Body of pancreas (tissue), 4 donors: ENCODE measurements around the gene ADCY7. TPM values are rescaled to one million over a fixed set of nuclear protein-coding genes. Genes with fewer than 3 reads are reported as not detected.

ENCODE experiments used
- ATAC-seq: fragments of 150-250 bp; one replicate; pipeline ENCODE4 v1.9.1; 2016
- DNase-seq, 4 donors: peaks; one replicate each; pipeline ENCODE4 v3.0.0-alpha.2; 2019
- H3K27ac ChIP-seq, 4 donors: fragments of 200-600 bp; sonication (generic); 1 replicate in 3 of 4; 2 replicates in 1 of 4; pipeline versions ENCODE4 v1.5.1 to v1.6.1; 2016 to 2019; ENCODE audit warnings: mild to moderate bottlenecking in 1 of 4, mixed read lengths in 1 of 4, moderate library complexity in 1 of 4
- H3K27me3 ChIP-seq, 2 donors: fragments of 200-600 bp; sonication (generic); one replicate each; pipeline ENCODE4 v1.6.0; 2016; ENCODE audit warnings: mild to moderate bottlenecking in 1 of 2
- H3K36me3 ChIP-seq, 2 donors: fragments of 200-600 bp; sonication (generic); replicated peaks in 1 of 2; 2 replicates each; pipeline ENCODE4 v1.5.1; 2016; ENCODE audit warnings: low read depth in 2 of 2; ENCODE audit not compliant: insufficient read depth in 1 of 2
- H3K4me1 ChIP-seq: fragments of 200-600 bp; sonication (generic); one replicate; pipeline ENCODE4 v1.6.0; 2016
- H3K4me3 ChIP-seq, 2 donors: fragments of 200-600 bp; sonication (generic); 1 replicate in 1 of 2; 2 replicates in 1 of 2; pipeline ENCODE4 v1.5.1; 2016 to 2019
- H3K9me3 ChIP-seq, 3 donors: fragments of 200-600 bp; sonication (generic); 1 replicate in 2 of 3; 2 replicates in 1 of 3; pipeline ENCODE4 v1.5.1; 2016
- POLR2A ChIP-seq, 3 donors: fragments of 450-650 bp; IDR thresholded peaks; one replicate each; pipeline ENCODE4 v1.6.1; 2016; ENCODE audit warnings: antibody characterized with exemption in 3 of 3, mild to moderate bottlenecking in 2 of 3
- WGBS, 2 donors: methylation state at CpG; one replicate each; pipeline ENCODE4 v1.1.5; 2017; 5-methylcytosine and 5-hydroxymethylcytosine counted together
- intact Hi-C: fragments of 100-400 bp; cut with DNase I; formaldehyde crosslinking; loops from one replicate; pipeline ENCODE4 v1.15.1; 2023
- total RNA-seq, 2 donors: library from RNA; depleted of rRNA; stranded (reverse); fragments of >200 nt; gene quantifications; one replicate each; pipeline ENCODE4 v1.1.0, GENCODE V29; 2016
- TF ChIP-seq, protein P1 (sequence below), 7 experiments: fragments of 450-650 bp in 4 of 7; fragments of 200-600 bp in 3 of 7; sonication (generic) in 3 of 7; IDR thresholded peaks; one replicate each; pipeline ENCODE4 v1.5.1; 2016 to 2019; ENCODE audit warnings: antibody characterized with exemption in 7 of 7

Gene ADCY7
- total RNA-seq, 2 donors from 2014 or later = 4.9 to 8.6 TPM

DNA sequence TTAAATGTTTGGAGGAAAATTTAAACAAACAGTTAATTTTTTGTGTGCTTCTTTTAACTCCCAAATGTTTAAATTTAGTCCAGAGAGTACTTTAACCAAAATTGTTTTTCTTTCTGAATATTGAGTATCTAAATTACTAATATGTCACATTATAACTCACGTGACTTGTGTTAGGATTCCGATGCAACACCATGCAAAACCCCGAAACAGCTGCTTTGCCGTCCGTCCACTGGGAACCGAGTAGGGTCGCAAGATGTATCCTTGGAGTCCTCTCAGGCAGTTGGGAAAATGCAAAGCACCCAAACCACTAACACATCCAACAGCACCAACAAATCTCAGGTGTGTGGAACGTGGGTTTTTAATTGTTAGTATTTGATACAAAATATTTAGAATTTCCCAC lies 38.7 kb upstream of the ADCY7 start:
- TF ChIP-seq POLR2A (IDR thresholded peaks at IDR 0.05) = no peak
- TF ChIP-seq, protein P1, sequence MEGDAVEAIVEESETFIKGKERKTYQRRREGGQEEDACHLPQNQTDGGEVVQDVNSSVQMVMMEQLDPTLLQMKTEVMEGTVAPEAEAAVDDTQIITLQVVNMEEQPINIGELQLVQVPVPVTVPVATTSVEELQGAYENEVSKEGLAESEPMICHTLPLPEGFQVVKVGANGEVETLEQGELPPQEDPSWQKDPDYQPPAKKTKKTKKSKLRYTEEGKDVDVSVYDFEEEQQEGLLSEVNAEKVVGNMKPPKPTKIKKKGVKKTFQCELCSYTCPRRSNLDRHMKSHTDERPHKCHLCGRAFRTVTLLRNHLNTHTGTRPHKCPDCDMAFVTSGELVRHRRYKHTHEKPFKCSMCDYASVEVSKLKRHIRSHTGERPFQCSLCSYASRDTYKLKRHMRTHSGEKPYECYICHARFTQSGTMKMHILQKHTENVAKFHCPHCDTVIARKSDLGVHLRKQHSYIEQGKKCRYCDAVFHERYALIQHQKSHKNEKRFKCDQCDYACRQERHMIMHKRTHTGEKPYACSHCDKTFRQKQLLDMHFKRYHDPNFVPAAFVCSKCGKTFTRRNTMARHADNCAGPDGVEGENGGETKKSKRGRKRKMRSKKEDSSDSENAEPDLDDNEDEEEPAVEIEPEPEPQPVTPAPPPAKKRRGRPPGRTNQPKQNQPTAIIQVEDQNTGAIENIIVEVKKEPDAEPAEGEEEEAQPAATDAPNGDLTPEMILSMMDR (IDR thresholded peaks at IDR 0.05) = no peak
- 81% methylated on average over 8 of the region's 8 CpGs for WGBS, 2 donors

DNA sequence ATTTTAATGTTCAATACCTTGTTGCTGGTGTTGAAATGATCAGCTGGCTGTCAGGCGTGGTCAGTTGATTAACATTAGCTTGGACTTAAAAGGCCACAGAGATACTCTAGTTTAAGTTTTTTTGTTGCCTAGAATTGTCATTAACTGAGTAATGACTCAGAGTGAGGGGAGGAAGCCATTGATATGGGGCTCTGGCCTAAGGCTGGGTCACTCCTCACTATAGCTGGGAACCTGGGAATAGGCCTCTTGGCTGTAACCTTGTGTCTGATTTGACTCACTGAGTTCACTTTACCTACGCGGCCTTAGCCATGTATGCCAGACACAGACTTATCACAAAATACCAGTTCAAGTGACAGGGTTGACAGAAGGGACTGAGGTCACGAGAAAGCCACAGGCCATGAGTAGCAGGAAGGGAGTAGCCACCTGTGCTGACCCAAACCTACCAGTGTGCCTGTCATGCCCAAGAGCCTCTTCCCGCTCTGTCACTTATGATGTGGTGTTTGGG lies 37.9 kb upstream of the ADCY7 start:
- intact Hi-C loops = no loop called here
- DNase-seq = no peak
- no peak for TF ChIP-seq POLR2A (IDR thresholded peaks at IDR 0.05)
- TF ChIP-seq, protein P1 (IDR thresholded peaks at IDR 0.05) = no peak
- peaks cover 0 to 7% of the 10 kb centered on the region in 2 donors for H3K36me3 ChIP-seq
- H3K4me3 ChIP-seq = no peak overlapping the region
- no peaks in the 10 kb centered on the region for H3K27me3 ChIP-seq
- H3K4me1 ChIP-seq = no peaks in the 10 kb centered on the region
- WGBS, 2 donors = 79 to 88% methylated on average over 5 of the region's 5 CpGs
- no peak for ATAC-seq
- no peaks in the 10 kb centered on the region for H3K9me3 ChIP-seq
- no peak overlapping the region for H3K27ac ChIP-seq

More for the DNA sequence above, 38.7 kb upstream of the ADCY7 start:
- no peak overlapping the region for H3K4me3 ChIP-seq
- no peak for ATAC-seq
- no peaks in the 10 kb centered on the region for H3K4me1 ChIP-seq
- no peaks in the 10 kb centered on the region for H3K27me3 ChIP-seq
- no peak for DNase-seq
- intact Hi-C loops = no loop called here
- peaks cover 0 to 7% of the 10 kb centered on the region in 2 donors for H3K36me3 ChIP-seq
- H3K27ac ChIP-seq = no peak overlapping the region
- no peaks in the 10 kb centered on the region for H3K9me3 ChIP-seq

DNA sequence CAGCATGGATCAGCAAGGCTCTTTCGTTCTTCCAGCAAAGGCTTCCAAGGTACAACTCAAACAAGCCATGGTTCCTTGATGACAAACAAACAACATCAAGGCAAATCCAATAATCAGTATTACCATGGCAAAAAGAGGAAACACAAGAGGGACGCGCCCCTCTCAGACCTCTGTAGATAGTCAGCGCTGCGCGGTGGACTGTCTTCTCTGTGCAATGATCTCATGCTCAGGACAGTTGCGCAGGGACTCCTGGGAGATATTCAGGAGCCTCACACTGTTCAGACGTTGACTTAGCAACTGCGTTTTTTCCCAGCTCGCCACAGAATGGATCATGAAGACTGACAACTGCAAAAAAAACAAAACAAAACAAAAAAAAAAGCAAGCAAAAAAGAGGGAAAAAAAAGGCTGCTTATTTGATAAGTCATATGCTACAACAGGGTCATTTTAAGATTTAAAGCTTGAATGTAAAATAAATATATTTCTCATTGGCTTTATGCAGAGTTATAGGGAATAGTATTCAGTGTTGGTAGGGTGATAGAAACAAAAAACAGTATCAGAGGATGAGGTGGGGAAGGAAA lies 37.1 kb upstream of the ADCY7 start:
- H3K4me1 ChIP-seq = no peaks in the 10 kb centered on the region
- DNase-seq = no peak
- peaks cover 0 to 5% of the 10 kb centered on the region in 2 donors for H3K36me3 ChIP-seq
- no peak for TF ChIP-seq POLR2A (IDR thresholded peaks at IDR 0.05)
- TF ChIP-seq, protein P1 (IDR thresholded peaks at IDR 0.05) = no peak
- no peak overlapping the region for H3K4me3 ChIP-seq
- WGBS, 2 donors = 87 to 90% methylated on average over 10 of the region's 10 CpGs
- H3K9me3 ChIP-seq = no peaks in the 10 kb centered on the region
- no peak for ATAC-seq
- H3K27ac ChIP-seq = no peak overlapping the region
- intact Hi-C loops = no loop called here
- H3K27me3 ChIP-seq = no peaks in the 10 kb centered on the region

DNA sequence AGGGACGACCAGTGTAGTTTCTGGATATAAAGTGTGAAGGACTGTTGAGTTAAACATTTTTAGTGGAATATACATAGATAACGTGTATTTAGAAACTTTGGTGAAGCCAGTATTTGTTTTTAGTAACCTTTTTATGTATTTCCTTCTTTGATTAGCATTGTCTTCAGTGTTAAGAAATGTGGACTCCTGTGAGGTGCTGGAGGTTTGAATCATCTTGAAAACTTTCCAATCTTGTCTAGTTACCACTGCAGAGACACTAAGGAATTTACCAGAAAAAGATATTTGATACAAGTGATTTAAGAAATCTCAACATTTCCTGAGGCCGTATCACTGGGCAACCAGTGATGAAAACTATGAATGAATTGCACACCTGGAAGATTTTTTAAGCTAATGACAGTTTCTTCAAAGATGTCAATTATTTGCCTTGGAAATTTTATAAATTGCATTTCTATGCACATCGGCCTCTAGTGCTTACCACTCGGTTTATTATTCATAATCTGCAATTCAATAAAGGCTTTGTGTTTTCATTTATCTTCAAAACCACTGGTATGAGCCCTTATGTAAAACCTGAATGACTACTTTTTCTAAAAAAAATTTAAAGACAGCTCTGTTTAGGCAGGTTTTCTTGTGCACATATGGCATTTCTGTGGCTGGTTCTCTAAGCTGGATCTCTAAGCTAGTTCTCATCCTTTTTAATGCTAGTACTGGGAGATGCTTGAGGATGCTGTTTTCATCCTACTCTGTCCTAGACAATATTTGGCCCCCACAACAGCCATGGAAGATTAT lies 31.4 kb upstream of the ADCY7 start:
- no peak overlapping the region for H3K4me3 ChIP-seq
- DNase-seq = no peak
- no peaks in the 10 kb centered on the region for H3K9me3 ChIP-seq
- intact Hi-C loops = no loop called here
- 45 to 63% methylated on average over 5 of the region's 5 CpGs for WGBS, 2 donors
- H3K27ac ChIP-seq = no peak overlapping the region
- TF ChIP-seq, protein P1 (IDR thresholded peaks at IDR 0.05) = no peak
- no peak for TF ChIP-seq POLR2A (IDR thresholded peaks at IDR 0.05)
- H3K36me3 ChIP-seq = no peaks in the 10 kb centered on the region
- H3K4me1 ChIP-seq = no peaks in the 10 kb centered on the region
- ATAC-seq = no peak
- no peaks in the 10 kb centered on the region for H3K27me3 ChIP-seq
